Gastroesophageal sphincter (tissue), 4 donors: Measurements from ENCODE around the gene THAP4. TPM values are rescaled to one million over a fixed set of nuclear protein-coding genes. Genes with fewer than 3 reads are reported as not detected.
A peak's percentile ranks its signal among the peaks of the same experiment; 100 is the strongest.

Experiments
- ATAC-seq: fragments of 150-250 bp; one replicate; pipeline ENCODE4 v1.9.1; 2016; ENCODE audit warnings: mild to moderate bottlenecking, moderate library complexity
- H3K27ac ChIP-seq, 4 donors: fragments of 200-600 bp; sonication (generic) in 3 of 4; 1 replicate in 3 of 4; 2 replicates in 1 of 4; pipeline ENCODE4 v1.5.1; 2016 to 2019
- H3K27me3 ChIP-seq: fragments of 200-600 bp; sonication (generic); one replicate; pipeline ENCODE4 v1.5.1; 2019
- H3K36me3 ChIP-seq, 2 donors: fragments of 200-600 bp; sonication (generic); one replicate each; pipeline ENCODE4 v1.5.1; 2019; ENCODE audit warnings: control low read depth in 1 of 2
- H3K4me1 ChIP-seq, 3 donors: fragments of 200-600 bp; sonication (generic); 1 replicate in 2 of 3; 2 replicates in 1 of 3; pipeline ENCODE4 v1.5.1; 2016 to 2019; ENCODE audit warnings: control low read depth in 2 of 3
- H3K4me3 ChIP-seq, 2 donors: fragments of 200-600 bp; sonication (generic); one replicate each; pipeline ENCODE4 v1.5.1; 2019; ENCODE audit warnings: mild to moderate bottlenecking in 1 of 2, moderate library complexity in 1 of 2
- H3K9me3 ChIP-seq, 3 donors: fragments of 200-600 bp; sonication (generic); one replicate each; pipeline ENCODE4 v1.5.1; 2017 to 2019; ENCODE audit warnings: control low read depth in 2 of 3
- EP300 ChIP-seq: sonication (generic); formaldehyde crosslinking; IDR thresholded peaks from one replicate; pipeline ENCODE4 v1.6.1; 2017; ENCODE audit warnings: antibody characterized with exemption, mild to moderate bottlenecking
- POLR2A ChIP-seq, 2 donors: fragments of 450-650 bp; IDR thresholded peaks; one replicate each; pipeline ENCODE4 v1.6.1; 2017; ENCODE audit warnings: antibody characterized with exemption in 2 of 2, mild to moderate bottlenecking in 2 of 2, moderate library complexity in 1 of 2
- POLR2AphosphoS5 ChIP-seq: sonication (generic); formaldehyde crosslinking; IDR thresholded peaks from one replicate; pipeline ENCODE4 v1.6.1; 2017; ENCODE audit warnings: antibody characterized with exemption
- WGBS, 2 donors: methylation state at CpG; one replicate each; pipeline ENCODE4 v1.1.5; 2018; ENCODE audit warnings: low coverage in 1 of 2; 5-methylcytosine and 5-hydroxymethylcytosine counted together
- total RNA-seq, 4 donors: library from RNA; depleted of rRNA; stranded (reverse); fragments of >200 nt; gene quantifications; one replicate each; pipeline ENCODE4 v1.1.0, GENCODE V29; 2016
- TF ChIP-seq, protein P1 (sequence below), 4 experiments: fragments of 200-600 bp in 2 of 4; fragments of 450-650 bp in 2 of 4; sonication (generic) in 1 of 4; IDR thresholded peaks; one replicate each; pipeline ENCODE4 v1.5.1; 2017 to 2019; ENCODE audit warnings: antibody characterized with exemption in 4 of 4, mild to moderate bottlenecking in 2 of 4, moderate library complexity in 2 of 4

THAP4 gene
- total RNA-seq, 4 donors from 2014 or later = 36.0 to 68.4 (median 43.0) TPM

GRCh38 chr2:241645915-241646645 is 9.1 kb upstream of the THAP4 start:
- no peaks in the 10 kb centered on the region for H3K27me3 ChIP-seq
- H3K4me3 ChIP-seq = no peak overlapping the region
- ATAC-seq = no peak
- no peaks in the 10 kb centered on the region for H3K9me3 ChIP-seq
- peak overlapping the region in 2 of 4 donors; percentile 66 to 81 for H3K27ac ChIP-seq
- WGBS, 2 donors = 81 to 89% methylated on average over 7 to 14 of the region's 14 CpGs
- peaks cover 0 to 3% of the 10 kb centered on the region in 2 donors for H3K36me3 ChIP-seq
- peaks cover 2 to 63% (median 9%) of the 10 kb centered on the region in 3 donors for H3K4me1 ChIP-seq
- TF ChIP-seq POLR2AphosphoS5 (no peak), EP300 (no peak), POLR2A (IDR thresholded peaks at IDR 0.05) (no peak)
- TF ChIP-seq, protein P1, sequence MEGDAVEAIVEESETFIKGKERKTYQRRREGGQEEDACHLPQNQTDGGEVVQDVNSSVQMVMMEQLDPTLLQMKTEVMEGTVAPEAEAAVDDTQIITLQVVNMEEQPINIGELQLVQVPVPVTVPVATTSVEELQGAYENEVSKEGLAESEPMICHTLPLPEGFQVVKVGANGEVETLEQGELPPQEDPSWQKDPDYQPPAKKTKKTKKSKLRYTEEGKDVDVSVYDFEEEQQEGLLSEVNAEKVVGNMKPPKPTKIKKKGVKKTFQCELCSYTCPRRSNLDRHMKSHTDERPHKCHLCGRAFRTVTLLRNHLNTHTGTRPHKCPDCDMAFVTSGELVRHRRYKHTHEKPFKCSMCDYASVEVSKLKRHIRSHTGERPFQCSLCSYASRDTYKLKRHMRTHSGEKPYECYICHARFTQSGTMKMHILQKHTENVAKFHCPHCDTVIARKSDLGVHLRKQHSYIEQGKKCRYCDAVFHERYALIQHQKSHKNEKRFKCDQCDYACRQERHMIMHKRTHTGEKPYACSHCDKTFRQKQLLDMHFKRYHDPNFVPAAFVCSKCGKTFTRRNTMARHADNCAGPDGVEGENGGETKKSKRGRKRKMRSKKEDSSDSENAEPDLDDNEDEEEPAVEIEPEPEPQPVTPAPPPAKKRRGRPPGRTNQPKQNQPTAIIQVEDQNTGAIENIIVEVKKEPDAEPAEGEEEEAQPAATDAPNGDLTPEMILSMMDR (IDR thresholded peaks at IDR 0.05) = no peak

- H3K27ac ChIP-seq = no peak overlapping the region
Measured at GRCh38 chr2:241645056-241645914, 8.3 kb upstream of the THAP4 start.

GRCh38 chr2:241641631-241642030 is 4.7 kb upstream of the THAP4 start:
- Histone ChIP-seq H3K27ac (peak overlapping the region in 3 of 4 donors; percentile 43 to 56 (median 56)), H3K9me3 (no peaks in the 10 kb centered on the region), H3K4me1 (peaks cover 9 to 61% (median 27%) of the 10 kb centered on the region in 3 donors), H3K27me3 (no peaks in the 10 kb centered on the region), H3K4me3 (no peak overlapping the region), H3K36me3 (no peaks in the 10 kb centered on the region)
- ATAC-seq = no peak
- TF ChIP-seq POLR2AphosphoS5 = no peak
- TF ChIP-seq, protein P1 (IDR thresholded peaks at IDR 0.05) = no peak
- no peak for TF ChIP-seq EP300
- TF ChIP-seq POLR2A (IDR thresholded peaks at IDR 0.05) = no peak
- 33 to 58% methylated on average over 1 to 2 of the region's 2 CpGs for WGBS, 2 donors

More at GRCh38 chr2:241645056-241645914, 8.3 kb upstream of the THAP4 start:
- Histone ChIP-seq H3K9me3 (no peaks in the 10 kb centered on the region), H3K27me3 (no peaks in the 10 kb centered on the region), H3K4me3 (no peak overlapping the region), H3K4me1 (peaks cover 2 to 70% (median 13%) of the 10 kb centered on the region in 3 donors), H3K36me3 (no peaks in the 10 kb centered on the region)
- no peak for TF ChIP-seq POLR2A (IDR thresholded peaks at IDR 0.05)
- WGBS, 2 donors = 83 to 89% methylated on average over 9 to 18 of the region's 26 CpGs
- ATAC-seq = no peak

DNA sequence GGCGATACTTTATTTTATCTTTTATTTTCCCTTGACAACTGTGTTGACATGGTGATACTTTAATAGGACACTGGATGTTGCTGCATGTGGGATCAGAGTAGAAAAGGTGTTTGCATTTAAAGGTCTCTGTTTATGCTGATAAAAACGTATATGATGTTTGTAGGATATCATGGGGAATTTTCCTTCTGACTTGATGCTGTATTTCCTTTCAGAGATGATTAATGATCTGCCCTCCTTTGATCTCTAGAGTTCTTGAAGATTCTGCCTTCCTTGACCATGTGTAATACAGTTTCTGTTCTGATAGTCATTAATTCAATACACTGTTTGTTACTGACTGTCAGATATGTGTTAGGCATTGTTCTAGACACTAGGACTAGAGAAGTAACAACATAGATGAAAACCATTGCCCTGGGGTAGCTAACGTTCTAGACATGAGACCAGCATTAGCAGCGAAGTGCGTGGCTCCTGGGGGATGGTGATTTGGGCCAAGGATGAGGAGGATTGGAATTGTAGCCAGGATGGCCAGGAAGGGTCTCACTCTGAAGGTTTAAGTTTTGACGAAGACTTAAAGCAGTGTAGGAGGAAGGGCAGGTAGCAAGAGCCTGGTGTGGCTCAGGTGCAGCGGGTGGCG is 3.3 kb upstream of the THAP4 start:
- Histone ChIP-seq H3K9me3 (no peaks in the 10 kb centered on the region), H3K27ac (peak overlapping the region in 3 of 4 donors; percentile 56 to 65 (median 56)), H3K4me1 (peaks cover 10 to 58% (median 30%) of the 10 kb centered on the region in 3 donors), H3K4me3 (no peak overlapping the region), H3K27me3 (no peaks in the 10 kb centered on the region), H3K36me3 (no peaks in the 10 kb centered on the region)
- ATAC-seq = no peak
- WGBS, 2 donors = 66 to 83% methylated on average over 5 to 8 of the region's 8 CpGs
- no peak for TF ChIP-seq POLR2A (IDR thresholded peaks at IDR 0.05)
- TF ChIP-seq POLR2AphosphoS5 = no peak
- TF ChIP-seq, protein P1 (IDR thresholded peaks at IDR 0.05) = no peak
- TF ChIP-seq EP300 = no peak

DNA sequence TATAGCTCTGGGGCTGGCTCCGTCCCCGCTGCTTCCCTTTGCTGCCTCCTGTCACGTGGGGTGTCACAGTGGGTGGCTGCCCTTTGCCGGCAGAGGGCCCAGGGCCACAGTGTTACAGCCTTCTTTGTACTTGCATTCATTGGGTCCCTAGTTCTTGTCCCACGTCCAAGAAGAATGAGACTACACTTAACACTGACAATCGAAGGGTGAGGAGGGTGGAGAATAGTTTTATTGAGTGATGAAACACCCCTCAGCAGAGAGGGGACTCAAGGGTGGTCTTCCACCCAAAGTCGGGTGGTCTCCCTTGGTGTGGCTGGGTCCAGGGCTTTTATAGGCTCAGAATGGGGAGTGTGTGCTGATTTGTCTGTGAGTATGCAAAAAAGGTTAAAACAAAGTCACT is 2.4 kb upstream of the THAP4 start:
- Histone ChIP-seq H3K36me3 (no peaks in the 10 kb centered on the region), H3K9me3 (no peaks in the 10 kb centered on the region), H3K4me3 (peak overlapping the region in 1 of 2 donors; percentile 98), H3K27ac (peak overlapping the region in 1 of 4 donors; percentile 7), H3K27me3 (no peaks in the 10 kb centered on the region), H3K4me1 (peaks cover 10 to 63% (median 34%) of the 10 kb centered on the region in 3 donors)
- 89 to 100% methylated on average over 1 to 2 of the region's 7 CpGs for WGBS, 2 donors
- TF ChIP-seq, protein P1 (IDR thresholded peaks at IDR 0.05) = no peak
- no peak for ATAC-seq
